Frontal cortex (tissue), 4 donors: ENCODE data around the gene DIAPH3. TPM values are rescaled to one million over a fixed set of nuclear protein-coding genes. Genes with fewer than 3 reads are reported as not detected.

ENCODE experiments used
- DNase-seq, 2 donors: peaks; one replicate each; pipeline ENCODE4 v3.0.0; 2012; ENCODE audit warnings: low spot score in 2 of 2
- FAIRE-seq: peaks from 2 replicates; lab custom pipeline; 2012; peaks lifted over from hg19 to GRCh38; lab: Jason Lieb, UNC
- total RNA-seq: library from RNA; depleted of rRNA; stranded (reverse); fragments of >200 nt; gene quantifications from one replicate; pipeline ENCODE4 v1.2.3, GENCODE V29; 2014
- donor health status: control.
- donor health status: control.
- donor health status: control.

Gene DIAPH3
- total RNA-seq, 1 donor from 2014 or later, result 5.3 TPM

DNA sequence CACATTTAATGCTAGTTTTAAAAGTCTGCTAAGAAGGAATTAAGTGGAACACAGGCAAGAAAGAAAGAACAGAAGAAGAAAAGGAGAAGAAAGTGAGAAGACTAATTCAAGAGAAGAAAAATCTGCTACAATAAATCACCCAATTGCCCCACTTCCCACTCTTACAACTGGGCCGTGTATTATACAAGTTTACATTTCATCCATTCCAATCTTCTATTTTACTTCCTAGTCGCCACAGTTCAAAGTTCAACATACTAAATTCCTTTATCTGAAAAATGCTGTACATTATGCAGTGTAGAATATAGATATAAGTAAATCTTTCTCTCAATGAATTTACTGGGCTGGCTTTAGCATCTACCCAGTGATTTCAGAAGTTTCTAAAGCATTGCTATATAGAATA is 328.2 kb downstream of the DIAPH3 start:
- DNase-seq (no peak), FAIRE-seq (no peak)

DNA sequence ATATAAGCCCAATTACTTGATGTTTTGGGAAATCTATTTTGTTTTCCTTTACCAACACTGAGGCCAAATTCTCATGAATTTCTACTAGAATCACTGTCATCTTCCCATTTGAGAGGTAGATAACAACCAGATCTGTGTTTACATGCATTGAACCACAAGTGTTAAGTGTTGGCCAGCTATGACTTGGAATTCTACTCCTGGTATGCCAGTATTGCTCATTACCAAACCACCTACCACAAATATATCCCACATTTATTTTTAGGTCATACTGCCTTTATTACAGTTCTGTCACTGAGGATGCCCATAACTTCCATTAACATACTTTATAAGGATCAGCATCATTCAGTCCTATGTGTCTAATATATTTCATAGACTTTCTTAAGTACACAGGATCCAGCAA is 328.9 kb downstream of the DIAPH3 start:
- FAIRE-seq (no peak), DNase-seq (no peak)

DNA sequence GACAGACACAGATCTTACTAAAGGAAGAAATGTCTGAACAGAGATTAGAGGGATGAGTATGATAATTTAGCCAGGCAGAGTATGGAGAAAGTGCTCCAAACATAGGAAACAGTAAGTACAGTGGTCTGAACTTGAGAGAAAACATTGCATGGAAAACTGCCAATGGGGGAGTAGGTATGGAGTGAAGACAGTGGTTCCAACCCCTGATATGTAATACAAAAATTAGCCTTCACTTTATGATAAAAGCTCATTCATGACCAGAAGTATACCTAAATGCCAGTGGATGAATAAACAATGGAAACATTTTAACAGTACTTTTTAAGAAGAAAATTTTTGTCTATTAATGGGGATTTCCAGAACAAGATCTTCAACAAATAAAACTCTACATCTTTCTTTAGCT is 334.0 kb downstream of the DIAPH3 start:
- no peak for DNase-seq
- no peak for FAIRE-seq

DNA sequence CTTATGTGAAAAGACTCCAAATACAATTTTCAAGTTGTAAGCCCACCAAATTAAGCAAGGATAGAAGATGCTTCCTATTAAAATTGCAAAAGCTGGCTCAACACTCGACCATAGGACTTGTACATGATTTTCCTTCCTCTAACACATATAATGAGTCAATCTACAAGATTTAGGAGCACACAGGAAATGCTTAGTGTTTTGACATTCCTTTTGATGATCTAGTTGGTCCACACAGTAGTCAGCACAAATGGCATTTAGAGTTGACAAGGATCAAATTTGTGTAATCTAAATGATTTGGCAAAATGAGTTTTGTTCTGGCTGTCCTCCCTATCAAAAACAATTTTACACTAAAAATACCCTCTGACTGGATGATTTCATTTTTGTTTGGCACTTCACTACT is 340.2 kb downstream of the DIAPH3 start:
- DNase-seq, result no peak
- no peak for FAIRE-seq

DNA sequence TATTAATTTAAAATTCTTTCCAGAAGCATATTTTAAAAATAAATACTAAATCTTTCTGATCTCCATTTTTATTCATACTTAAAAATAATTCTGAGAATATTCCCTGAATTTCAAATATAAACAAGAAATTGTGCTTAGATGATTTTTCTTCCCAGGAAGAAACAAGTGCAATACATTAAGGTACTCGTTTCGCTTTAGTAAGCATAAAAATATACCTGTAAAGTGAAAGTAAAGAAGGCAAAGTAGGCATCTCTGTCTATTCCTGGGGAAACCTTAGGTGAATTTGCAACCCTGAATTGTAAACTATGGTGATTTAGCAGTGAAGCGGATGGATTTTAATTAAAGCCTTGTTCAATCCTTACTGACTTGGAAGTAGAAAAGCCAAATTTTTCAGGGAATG is 354.2 kb downstream of the DIAPH3 start:
- DNase-seq (no peak), FAIRE-seq (no peak)

DNA sequence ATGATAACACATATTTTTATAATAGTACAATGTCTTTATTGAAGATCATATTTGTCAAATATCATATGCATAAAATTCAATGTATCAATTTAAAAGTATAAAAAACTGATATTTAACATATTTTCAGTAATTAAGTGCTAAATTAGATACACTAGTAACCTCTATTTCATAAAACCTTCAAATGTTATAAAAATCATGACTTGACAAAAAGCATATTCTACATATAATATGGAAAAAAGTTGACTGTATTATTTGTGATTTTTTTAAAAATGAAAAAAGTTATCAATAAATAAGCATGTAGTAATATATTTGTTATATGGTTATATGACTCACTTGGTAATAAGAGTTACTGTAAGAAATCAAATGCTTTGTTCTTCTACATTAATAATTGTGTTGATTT is 356.9 kb downstream of the DIAPH3 start:
- FAIRE-seq, result peak; percentile 91

DNA sequence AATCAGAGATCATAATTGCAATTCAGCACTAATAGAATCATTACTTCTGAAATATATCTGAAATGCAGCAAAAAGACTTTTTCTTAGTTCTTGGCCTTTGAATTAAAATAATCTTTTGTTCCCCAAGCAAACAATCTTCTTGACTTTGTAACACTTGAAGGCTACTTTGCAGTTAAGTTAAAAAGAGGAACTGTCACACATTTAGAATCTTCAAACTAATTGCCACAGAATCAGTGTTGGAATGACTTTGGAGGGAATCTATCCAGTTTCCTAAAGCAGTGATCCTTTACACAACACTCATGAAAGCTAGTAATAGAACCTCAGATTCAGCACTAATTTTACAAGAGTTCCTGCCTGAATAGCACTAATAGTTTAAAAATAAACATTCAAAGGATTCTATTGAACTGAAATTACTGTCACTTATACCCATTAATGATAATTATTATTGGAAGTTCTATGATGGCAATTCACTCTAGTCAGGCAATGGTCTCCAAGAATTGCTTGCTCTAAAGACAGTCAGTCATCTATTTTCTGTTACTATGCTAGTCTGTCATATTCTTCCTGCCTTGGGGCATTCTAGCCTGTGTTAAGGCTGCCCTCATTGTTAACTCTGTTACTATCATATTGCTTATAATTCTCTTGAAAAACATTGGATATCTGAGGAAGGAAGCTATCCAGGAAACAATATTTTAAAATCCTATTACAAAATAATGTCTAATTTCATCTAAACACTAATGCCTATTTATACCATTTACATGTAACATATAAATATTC is 362.4 kb downstream of the DIAPH3 start:
- FAIRE-seq, result no peak

More for the DNA sequence above, 356.9 kb downstream of the DIAPH3 start:
- no peak for DNase-seq

DNA sequence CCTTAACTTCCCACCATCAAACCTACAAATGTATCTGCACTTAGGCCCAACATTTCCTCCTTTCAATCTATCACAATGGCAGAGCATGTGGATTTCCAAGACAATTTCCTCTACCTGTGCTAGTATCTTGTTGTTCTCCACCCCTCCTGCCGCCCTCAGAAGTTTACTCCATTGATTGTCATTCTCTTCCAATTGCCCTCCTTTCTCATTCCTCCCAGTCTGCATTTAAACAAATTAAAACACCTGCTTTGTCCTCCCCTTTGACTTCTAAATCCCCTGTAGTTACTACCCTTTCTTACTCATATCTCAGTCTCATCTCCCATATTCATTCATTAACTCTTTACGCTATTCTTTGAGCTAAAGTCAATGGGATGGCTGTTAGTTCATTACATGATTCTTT is 370.6 kb downstream of the DIAPH3 start:
- FAIRE-seq (no peak), DNase-seq (no peak)

More for the DNA sequence above, 362.4 kb downstream of the DIAPH3 start:
- DNase-seq, result no peak

DNA sequence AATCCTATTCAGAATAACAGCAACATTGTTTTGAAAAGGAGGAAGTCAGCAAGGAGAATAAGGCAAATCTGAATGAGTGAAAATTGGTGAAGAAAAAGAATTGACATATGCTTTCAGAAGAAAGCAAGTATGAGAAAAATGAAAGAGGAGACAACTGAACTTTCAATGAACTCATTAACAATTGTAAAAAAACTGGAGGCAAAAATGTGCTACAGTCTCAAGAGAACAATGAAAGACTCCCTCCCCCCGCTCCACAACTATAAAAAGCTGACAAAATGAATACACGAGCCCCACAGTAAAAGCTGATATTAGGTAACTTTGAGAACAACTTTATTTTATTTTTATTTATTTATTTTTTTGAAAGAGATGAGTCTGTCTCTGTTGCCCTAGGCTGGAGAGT is 373.1 kb downstream of the DIAPH3 start:
- DNase-seq (no peak), FAIRE-seq (no peak)

DNA sequence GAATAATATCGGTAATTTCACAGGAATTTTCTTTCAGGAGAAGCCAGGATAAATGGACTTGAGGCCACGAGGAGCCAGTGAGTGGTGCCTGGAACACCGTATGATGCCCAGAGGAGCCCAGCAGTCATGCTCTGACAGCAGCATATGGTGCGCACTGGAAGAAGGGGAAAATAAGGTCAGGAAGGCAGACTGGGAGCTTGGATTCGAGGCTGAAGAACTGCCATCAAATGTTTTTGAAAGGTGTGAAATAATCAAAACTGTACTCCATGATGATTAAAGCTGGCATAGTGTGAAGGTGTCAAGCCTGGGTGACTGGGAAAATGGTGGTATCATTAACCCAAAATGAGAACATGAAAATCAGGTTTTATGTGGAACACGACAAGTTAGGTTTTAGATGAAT is 374.2 kb downstream of the DIAPH3 start:
- no peak for FAIRE-seq
- DNase-seq, result no peak

DNA sequence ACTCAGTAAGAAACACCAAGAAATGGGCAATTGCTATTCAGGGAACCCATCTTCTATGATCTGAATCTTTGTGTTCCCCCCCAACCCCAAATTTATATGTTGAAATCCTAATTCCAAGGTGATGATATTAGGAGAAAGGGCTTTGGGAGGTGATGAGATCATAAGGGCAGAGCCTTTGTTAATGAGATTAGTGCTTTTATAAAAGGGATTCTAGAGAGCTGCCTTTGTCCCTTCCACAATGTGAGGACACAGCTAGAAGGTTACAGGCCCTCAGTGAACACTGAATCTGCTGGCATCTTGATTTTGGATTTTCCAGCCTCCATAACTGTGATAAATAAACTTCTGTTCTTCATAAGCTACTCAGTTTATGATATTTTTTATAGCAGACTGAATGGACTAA is 376.0 kb downstream of the DIAPH3 start:
- FAIRE-seq (no peak), DNase-seq (no peak)

DNA sequence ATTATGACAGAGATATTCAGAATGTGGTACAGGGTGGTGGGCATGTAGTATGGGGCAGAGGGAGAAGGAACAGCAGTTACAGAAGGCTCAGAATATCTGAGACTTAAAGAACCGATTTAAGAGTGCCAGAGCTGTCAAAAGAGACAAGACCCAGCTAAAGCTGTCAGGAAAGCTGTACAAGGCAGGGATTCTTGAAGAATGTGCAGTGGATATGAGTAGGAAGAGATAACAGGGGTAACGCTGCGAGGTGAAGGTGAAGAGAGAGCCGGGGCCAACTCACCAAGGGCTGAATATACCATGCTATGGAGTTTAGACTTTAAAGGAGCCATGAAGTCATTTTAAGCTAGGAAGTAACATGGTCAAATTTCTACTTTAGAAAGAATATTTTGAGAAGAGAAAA is 381.0 kb downstream of the DIAPH3 start:
- DNase-seq, result no peak
- FAIRE-seq, result no peak

DNA sequence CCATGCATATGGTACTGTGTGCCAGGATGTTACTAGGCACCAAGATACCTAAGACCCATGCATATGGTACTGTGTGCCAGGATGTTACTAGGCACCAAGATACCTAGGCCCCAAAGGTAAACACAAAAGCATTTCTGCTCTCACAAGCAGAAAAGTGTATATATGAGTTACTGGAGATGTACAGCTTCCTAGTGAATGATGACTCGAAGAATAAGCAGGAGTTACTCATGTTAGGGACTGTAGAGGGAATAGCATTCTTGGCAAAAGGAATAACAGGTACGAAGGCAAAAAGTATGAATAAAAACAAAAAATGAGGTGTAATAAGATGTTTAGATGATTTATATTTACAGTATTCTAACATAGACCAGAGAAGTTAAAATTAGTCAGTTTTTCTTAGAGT is 383.7 kb downstream of the DIAPH3 start:
- FAIRE-seq, result no peak

DNA sequence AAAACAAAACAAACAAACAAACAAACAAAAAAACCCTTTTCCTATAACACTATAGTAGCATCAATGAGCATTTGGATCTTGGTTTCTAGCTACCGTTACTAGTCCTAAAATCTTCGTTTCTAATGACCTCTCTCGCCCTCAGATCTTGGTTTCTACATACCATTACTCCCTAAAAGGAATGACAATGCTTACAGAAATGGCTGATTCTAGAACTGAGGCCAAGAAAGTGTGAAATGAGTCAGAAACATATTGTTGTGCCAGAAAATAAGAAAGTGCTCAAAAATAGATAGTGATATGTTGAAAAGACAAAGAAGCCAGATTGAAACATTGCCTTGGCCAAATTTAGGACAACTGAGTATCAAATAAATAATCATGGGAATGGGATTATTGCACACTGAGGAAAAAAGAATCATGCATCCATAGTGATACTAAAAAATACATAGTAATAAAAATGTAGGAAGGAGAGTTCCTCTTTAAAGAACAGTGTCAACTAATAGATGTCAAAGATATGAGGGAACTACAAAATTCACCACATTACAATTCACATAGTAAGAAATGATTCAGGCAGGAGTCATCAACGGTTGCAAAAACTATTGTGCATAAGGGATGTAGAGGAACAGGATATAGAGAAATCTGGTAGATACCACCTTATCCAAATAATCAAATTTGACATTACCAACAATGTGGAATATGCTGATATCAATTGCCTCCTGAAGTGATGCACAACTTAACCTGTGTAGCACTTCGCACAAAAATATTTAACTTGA is 386.6 kb downstream of the DIAPH3 start:
- FAIRE-seq (no peak), DNase-seq (no peak)

More for the DNA sequence above, 383.7 kb downstream of the DIAPH3 start:
- DNase-seq, result no peak

DNA sequence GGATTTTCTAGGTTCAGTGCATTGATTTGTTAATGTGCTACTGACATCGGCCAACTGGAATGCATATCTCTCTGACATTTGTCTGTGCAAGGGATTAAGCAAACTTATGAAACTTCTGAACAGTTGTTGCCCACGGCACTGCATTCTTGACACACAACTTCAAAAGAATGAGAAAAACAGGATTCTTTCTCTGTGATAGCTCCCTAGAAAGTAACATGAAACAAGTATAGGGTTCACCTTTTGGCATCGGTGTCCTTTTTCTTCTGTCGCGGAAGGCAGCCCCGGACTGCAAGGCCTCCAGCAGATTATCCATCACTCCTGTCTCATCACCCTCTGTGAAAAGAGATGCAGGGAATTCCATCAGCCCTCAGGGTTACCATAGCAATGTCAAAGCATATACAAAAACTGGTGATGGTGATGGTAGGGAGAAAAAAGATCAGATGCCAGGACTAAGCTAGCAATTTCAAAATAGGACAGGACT is 389.2 kb downstream of the DIAPH3 start:
- no peak for FAIRE-seq
- no peak for DNase-seq

DNA sequence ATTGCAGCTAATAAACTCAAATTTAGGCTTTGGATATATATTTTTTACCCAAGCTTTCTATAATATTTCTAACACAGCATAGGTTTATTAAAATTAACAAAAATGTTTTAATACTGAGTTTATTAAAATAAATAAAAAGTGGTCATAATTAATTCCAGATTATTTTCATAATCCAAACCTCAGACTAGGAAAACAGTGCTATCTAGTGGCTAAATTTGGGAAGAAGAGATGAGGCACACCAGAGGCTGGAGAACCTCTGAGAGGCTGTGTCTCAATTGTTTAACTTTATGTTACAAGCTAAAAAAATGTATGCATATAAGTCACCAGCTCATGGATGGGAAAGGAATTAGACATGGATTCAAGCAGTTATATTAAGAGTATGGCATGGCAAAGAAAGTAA is 392.5 kb downstream of the DIAPH3 start:
- FAIRE-seq (no peak), DNase-seq (no peak)

DNA sequence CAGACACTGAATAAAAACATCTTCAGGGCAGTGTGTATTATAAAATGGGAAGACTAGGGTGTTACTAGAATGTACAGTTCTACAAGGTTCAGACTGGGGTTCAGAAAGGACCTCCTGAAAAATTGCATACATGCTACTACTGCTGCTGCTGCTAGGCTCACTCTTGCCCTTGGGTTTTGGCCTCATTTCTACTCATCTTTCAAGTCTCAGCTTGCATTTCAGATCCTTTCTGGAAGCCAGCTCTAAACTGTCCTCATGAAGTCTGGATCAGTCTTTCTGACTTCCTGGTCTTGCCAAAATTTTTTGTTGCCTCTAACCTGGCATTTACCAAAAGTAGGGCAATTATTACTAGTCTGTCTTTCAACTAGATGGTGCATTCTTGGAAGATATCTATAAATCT is 393.3 kb downstream of the DIAPH3 start:
- no peak for FAIRE-seq
- DNase-seq, result no peak

DNA sequence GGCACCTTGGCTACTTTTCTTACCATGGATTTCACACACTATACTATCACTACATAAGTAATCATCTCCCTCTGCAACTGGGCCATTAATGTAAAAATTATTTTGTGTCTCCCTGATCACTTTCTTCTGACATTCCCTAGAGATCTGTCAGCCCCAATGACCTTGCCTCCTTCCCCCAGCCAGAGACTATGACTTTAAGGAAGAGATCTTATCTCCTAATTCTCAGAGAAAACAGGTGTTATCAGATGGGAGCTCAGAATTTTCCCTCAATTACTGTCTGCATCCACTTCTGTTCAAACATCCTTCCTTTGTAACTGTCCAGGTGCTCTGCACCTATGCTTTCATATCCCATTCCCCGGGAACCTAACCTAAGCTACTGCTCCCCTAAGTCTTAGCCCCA is 397.5 kb downstream of the DIAPH3 start:
- no peak for DNase-seq
- no peak for FAIRE-seq

DNA sequence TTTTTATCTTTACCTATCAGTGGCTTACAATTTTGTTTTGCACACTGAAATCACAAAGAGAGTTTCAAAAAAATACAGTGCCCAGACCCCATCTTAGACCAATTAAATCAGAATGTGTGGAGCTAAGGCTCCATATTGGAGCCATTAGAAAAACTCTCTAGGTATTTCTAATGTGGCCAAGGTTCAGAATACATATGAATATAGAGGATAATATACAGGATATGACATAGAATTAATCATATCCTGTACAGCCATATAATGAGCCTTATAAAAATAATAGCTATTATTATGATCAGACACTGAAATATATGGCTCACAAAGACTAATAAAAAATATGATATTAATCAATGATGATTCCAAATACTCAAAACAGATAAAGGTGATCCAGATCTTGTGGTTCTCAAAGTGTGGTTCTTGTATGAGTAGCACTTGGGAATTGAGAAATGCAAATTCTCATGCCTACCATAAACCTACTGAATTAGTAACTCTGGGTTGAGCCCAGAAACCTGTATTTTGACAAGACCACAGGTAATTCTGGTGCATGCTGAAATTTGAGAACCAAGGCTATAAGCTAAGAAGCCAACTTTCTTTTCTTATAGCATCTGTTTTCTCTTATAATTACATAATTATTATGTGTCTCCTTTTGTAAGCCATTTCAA is 408.0 kb downstream of the DIAPH3 start:
- no peak for FAIRE-seq
- no peak for DNase-seq

DNA sequence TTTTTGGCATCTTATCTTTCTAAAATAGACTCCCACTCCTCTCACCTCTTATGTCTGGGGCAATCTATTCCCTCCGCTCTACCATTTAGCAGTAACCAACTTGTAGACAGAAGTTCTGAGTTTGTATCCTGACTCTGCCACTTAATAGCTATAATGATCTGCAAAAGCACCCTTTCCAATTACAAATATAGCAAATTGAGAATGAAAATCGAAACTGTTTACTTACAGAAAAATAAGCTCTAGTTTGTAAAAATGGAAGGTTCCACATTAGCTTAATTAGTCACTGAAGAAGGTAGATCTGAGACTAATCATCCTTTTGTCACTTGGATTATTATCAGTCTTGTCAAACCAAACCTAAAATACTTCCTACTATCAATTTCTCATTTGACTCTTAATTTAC is 409.3 kb downstream of the DIAPH3 start:
- no peak for FAIRE-seq
- no peak for DNase-seq

DNA sequence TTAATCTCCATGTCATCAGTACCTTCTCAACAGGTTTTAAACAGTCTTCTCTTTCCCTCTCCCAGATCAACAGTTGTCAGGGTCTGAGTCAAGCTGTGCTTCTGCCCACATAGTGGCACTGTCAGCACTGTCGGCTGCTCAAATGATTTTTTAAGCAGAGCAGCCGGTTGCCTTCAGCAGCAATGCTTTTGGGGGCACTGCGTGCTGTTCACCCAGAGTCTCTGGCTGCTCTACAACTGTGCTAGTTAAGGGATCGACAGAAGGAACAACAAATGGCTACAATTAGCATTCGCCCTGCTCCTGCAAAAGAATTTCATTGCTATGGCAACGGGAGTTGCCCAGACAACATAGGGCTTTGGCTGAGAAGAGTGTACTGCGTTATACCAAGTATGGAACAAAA is 412.9 kb downstream of the DIAPH3 start:
- FAIRE-seq (no peak), DNase-seq (peak; percentile 3 to 34)
